HUES6 (cell line): Measurements from ENCODE around the gene PLEKHM2.

Source experiments
- H3K27ac ChIP-seq: 2 replicates; pipeline ENCODE4 v1.7.0; 2013; ENCODE audit warnings: low read depth, mild to moderate bottlenecking, low read length, inconsistent platforms
- H3K27me3 ChIP-seq: 2 replicates; pipeline ENCODE4 v1.6.1; 2013; ENCODE audit warnings: low read length; ENCODE audit not compliant: control insufficient read depth, insufficient read depth
- H3K36me3 ChIP-seq: 2 replicates; pipeline ENCODE4 v1.6.1; 2013; ENCODE audit warnings: low read length; ENCODE audit not compliant: control insufficient read depth, insufficient read depth
- H3K4me1 ChIP-seq: 2 replicates; pipeline ENCODE4 v1.6.1; 2013; ENCODE audit warnings: low read length; ENCODE audit not compliant: control insufficient read depth, insufficient read depth
- H3K4me3 ChIP-seq: 2 replicates; pipeline ENCODE4 v1.5.1; 2013; ENCODE audit warnings: low read depth, low read length
- H3K9ac ChIP-seq: one replicate; pipeline ENCODE4 v1.6.1; 2013; ENCODE audit warnings: mild to moderate bottlenecking, low read length
- H3K9me3 ChIP-seq: 2 replicates; pipeline ENCODE4 v1.6.1; 2013; ENCODE audit warnings: low read depth, low read length; ENCODE audit not compliant: control insufficient read depth, insufficient read depth

Gene PLEKHM2

DNA sequence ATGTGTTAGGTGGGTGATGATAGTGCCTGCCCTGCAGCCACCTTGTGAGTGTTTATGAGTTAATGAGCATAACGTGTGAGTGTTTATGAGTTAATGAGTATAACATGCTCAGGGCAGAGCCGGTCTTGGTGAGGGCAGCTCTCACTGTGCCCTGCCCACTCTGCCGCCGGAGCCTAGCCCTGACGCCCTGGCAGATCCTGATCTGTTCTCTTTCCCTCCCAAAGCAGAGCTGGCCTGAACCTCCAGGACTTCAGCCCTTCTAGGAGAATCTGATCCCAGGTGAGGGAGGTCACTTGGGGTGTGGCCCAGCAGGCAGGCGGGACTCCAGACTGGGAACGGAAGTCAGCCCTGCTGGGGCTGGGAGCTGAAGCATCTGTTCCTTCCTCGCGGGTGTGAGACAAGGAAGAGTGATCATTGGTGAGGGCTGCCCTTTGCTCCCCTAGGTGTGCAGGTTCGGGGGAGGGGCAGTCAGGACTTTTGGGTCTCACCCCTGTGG, 80.2 kb downstream of the PLEKHM2 start:
- Histone ChIP-seq H3K36me3 (peaks cover 57% of the 10 kb centered on the region), H3K4me3 (no peak overlapping the region), H3K4me1 (peaks cover 22% of the 10 kb centered on the region), H3K27me3 (no peaks in the 10 kb centered on the region), H3K9me3 (no peaks in the 10 kb centered on the region), H3K9ac (peak overlapping the region; percentile 23), H3K27ac (no peak overlapping the region)

- Histone ChIP-seq H3K9ac (no peak overlapping the region), H3K27ac (no peak overlapping the region; the same call in 1 of the 2 replicates), H3K9me3 (no peaks in the 10 kb centered on the region), H3K27me3 (no peaks in the 10 kb centered on the region), H3K36me3 (peaks cover 60% of the 10 kb centered on the region), H3K4me1 (peaks cover 22% of the 10 kb centered on the region), H3K4me3 (no peak overlapping the region)
These were observed 80.8 kb downstream of the PLEKHM2 start for GRCh38 chr1:15764890-15765289.

DNA sequence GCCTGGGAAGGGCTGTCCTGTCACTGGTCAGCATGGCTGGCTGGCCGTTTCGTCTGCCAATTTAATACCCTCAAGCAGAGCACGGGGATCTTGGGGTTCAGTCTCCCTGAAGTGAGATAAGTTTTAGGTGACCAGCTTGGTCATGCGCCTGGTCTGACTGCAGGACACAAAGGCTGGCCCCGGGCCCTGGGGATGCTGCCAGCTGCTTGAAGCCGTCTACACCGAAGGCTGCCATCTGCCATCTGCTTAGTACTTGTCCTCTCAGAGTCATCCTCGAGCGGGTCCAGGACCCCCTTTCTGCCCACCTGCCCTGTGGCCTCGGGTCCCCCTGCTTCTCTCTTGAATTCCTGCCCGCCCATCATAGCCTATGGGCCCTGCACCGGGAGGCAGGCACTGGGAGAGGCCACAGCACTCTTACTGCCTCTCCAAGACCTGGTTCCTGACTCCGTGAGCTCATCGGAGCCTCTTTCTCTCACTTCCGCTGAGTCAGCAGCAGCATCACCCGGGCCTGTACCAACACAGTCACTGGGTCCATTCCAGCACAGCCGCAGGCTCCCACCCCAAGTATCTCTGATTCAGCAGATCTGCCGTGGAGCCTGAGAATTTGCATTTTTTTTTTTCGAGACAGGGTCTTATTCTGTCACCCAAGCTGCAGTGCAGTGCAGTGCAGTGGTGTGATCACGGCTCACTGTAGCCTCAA, 81.5 kb downstream of the PLEKHM2 start:
- Histone ChIP-seq H3K27me3 (no peaks in the 10 kb centered on the region), H3K36me3 (peaks cover 68% of the 10 kb centered on the region), H3K9me3 (no peaks in the 10 kb centered on the region), H3K27ac (no peak overlapping the region), H3K9ac (no peak overlapping the region), H3K4me3 (no peak overlapping the region), H3K4me1 (peaks cover 19% of the 10 kb centered on the region)

GRCh38 chr1:15767941-15768340, 83.8 kb downstream of the PLEKHM2 start:
- Histone ChIP-seq H3K36me3 (peaks cover 84% of the 10 kb centered on the region), H3K4me1 (peaks cover 6% of the 10 kb centered on the region; the same call in 1 of the 2 replicates), H3K4me3 (no peak overlapping the region), H3K27ac (no peak overlapping the region), H3K9ac (no peak overlapping the region), H3K27me3 (no peaks in the 10 kb centered on the region), H3K9me3 (no peaks in the 10 kb centered on the region)

DNA sequence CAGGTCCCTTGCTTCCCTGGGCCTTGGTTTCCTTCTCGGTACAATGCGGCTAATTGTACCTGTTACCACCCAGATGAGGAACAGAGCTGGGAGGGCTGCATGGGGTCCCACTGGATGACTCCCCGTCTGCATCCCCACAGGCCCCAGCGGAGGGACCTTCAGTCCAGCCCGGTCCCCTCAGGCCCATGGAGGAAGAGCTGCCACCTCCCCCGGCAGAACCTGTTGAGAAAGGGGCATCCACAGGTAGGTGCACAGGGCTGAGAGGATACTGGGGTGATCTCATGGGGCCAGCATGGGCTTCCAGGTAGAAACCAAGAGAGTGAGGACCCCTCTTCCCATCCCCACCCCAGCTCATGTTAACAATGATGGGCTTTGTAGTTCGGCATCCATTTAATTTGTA, 84.3 kb downstream of the PLEKHM2 start:
- H3K4me3 ChIP-seq, result no peak overlapping the region
- H3K27ac ChIP-seq, result no peak overlapping the region
- peaks cover 86% of the 10 kb centered on the region for H3K36me3 ChIP-seq
- H3K4me1 ChIP-seq, result peaks cover 6% of the 10 kb centered on the region; the same call in 1 of the 2 replicates
- H3K9ac ChIP-seq, result no peak overlapping the region
- H3K27me3 ChIP-seq, result no peaks in the 10 kb centered on the region
- H3K9me3 ChIP-seq, result no peaks in the 10 kb centered on the region

- Histone ChIP-seq H3K4me1 (no peaks in the 10 kb centered on the region), H3K9me3 (no peaks in the 10 kb centered on the region), H3K27me3 (no peaks in the 10 kb centered on the region), H3K4me3 (no peak overlapping the region), H3K9ac (no peak overlapping the region), H3K36me3 (peaks cover 85% of the 10 kb centered on the region), H3K27ac (no peak overlapping the region)
These were observed 86.3 kb downstream of the PLEKHM2 start for GRCh38 chr1:15770313-15770962.

- no peak overlapping the region for H3K9ac ChIP-seq
- H3K36me3 ChIP-seq, result peaks cover 84% of the 10 kb centered on the region
- no peak overlapping the region for H3K4me3 ChIP-seq
- no peaks in the 10 kb centered on the region for H3K27me3 ChIP-seq
- no peaks in the 10 kb centered on the region for H3K9me3 ChIP-seq
- H3K27ac ChIP-seq, result no peak overlapping the region
- no peaks in the 10 kb centered on the region for H3K4me1 ChIP-seq
These were observed 87.9 kb downstream of the PLEKHM2 start for GRCh38 chr1:15771836-15772515.

GRCh38 chr1:15775706-15776105, 91.6 kb downstream of the PLEKHM2 start:
- no peaks in the 10 kb centered on the region for H3K4me1 ChIP-seq
- peaks cover 86% of the 10 kb centered on the region for H3K36me3 ChIP-seq
- no peak overlapping the region for H3K9ac ChIP-seq
- H3K9me3 ChIP-seq, result no peaks in the 10 kb centered on the region
- no peaks in the 10 kb centered on the region for H3K27me3 ChIP-seq
- no peak overlapping the region for H3K4me3 ChIP-seq
- H3K27ac ChIP-seq, result no peak overlapping the region

GRCh38 chr1:15777909-15778707, 94.0 kb downstream of the PLEKHM2 start:
- H3K4me3 ChIP-seq, result no peak overlapping the region
- no peaks in the 10 kb centered on the region for H3K27me3 ChIP-seq
- H3K9me3 ChIP-seq, result no peaks in the 10 kb centered on the region
- no peak overlapping the region for H3K27ac ChIP-seq
- peaks cover 84% of the 10 kb centered on the region for H3K36me3 ChIP-seq
- H3K9ac ChIP-seq, result no peak overlapping the region
- no peaks in the 10 kb centered on the region for H3K4me1 ChIP-seq
